Lung (tissue), 12 donors: ENCODE data around the gene LRPAP1. TPM values are rescaled to one million over a fixed set of nuclear protein-coding genes. Genes with fewer than 3 reads are reported as not detected.

Source experiments
- ATAC-seq: fragments of 200-7000 bp; cut with Tn5 transposase; one replicate; pipeline ENCODE4 v1.9.1; 2020; ENCODE audit warnings: moderate number of reproducible peaks; ENCODE audit not compliant: insufficient read depth, low FRiP score
- DNase-seq, 3 donors: peaks; one replicate each; pipeline ENCODE4 v3.0.0-alpha.2; 2013 to 2017
- H3K27ac ChIP-seq, 2 donors: one replicate each; pipeline ENCODE4 v1.5.1; 2013; ENCODE audit warnings: mild to moderate bottlenecking in 2 of 2, moderate library complexity in 2 of 2, control low read depth in 1 of 2, inconsistent platforms in 1 of 2, low read depth in 1 of 2, low read length in 1 of 2
- H3K27me3 ChIP-seq, 3 donors: one replicate each; pipeline ENCODE4 v1.5.1; 2013; ENCODE audit warnings: low read length in 2 of 3; ENCODE audit not compliant: control insufficient read depth in 3 of 3, insufficient read depth in 3 of 3
- H3K36me3 ChIP-seq, 4 donors: one replicate each; pipeline ENCODE4 v1.5.1; 2013; ENCODE audit warnings: low read length in 4 of 4, mild to moderate bottlenecking in 1 of 4, moderate library complexity in 1 of 4; ENCODE audit not compliant: control insufficient read depth in 4 of 4, insufficient read depth in 4 of 4
- H3K4me1 ChIP-seq, 5 donors: one replicate each; pipeline ENCODE4 v1.5.1; 2013; ENCODE audit warnings: low read length in 5 of 5, mild to moderate bottlenecking in 2 of 5, moderate library complexity in 1 of 5; ENCODE audit not compliant: control insufficient read depth in 5 of 5, insufficient read depth in 5 of 5
- H3K4me3 ChIP-seq: one replicate; pipeline ENCODE4 v1.5.1; 2013; ENCODE audit warnings: mild to moderate bottlenecking, control low read depth, moderate library complexity
- H3K9ac ChIP-seq, 2 donors: one replicate each; pipeline ENCODE4 v1.5.1; 2013; ENCODE audit warnings: low read length in 2 of 2, control low read depth in 1 of 2; ENCODE audit not compliant: insufficient read depth in 1 of 2
- H3K9me3 ChIP-seq, 4 donors: one replicate each; pipeline ENCODE4 v1.5.1; 2013; ENCODE audit warnings: low read length in 3 of 4, mild to moderate bottlenecking in 1 of 4, moderate library complexity in 1 of 4; ENCODE audit not compliant: control insufficient read depth in 4 of 4, insufficient read depth in 3 of 4
- CTCF ChIP-seq: IDR thresholded peaks from 2 replicates; pipeline ENCODE4 v1.5.1; 2012; ENCODE audit warnings: mild to moderate bottlenecking; ENCODE audit errors: control extremely low read depth, extremely low read depth
- WGBS, 2 donors: extraction: QIAGEN DNeasy Blood & Tissue Kit; methylation state at CpG; one replicate each; pipeline ENCODE4 v1.1.7; 2013; 5-methylcytosine and 5-hydroxymethylcytosine counted together
- polyA plus RNA-seq, 2 donors: library from polyadenylated mRNA; stranded (reverse); fragments of 200-250 nt; gene quantifications; one replicate each; pipeline ENCODE4 v1.2.1, GENCODE V29; 2013
- total RNA-seq, 2 donors: library from RNA; depleted of rRNA in 1 of 2; stranded (reverse); fragments of >200 nt in 1 of 2; gene quantifications; one replicate each; pipeline ENCODE4 v1.2.1, GENCODE V29; 2014 to 2021
- donor health status: control.
- donor health status: control.
- donor health status: Bipolar disorder and iron deficiency.
- donor health status: healthy.
- donor health status: DM: yes; HTN: yes; CAD: no.

LRPAP1 gene
- total and polyA plus RNA-seq, 4 donors, result 46.1 to 289 (median 208) TPM

GRCh38 chr4:3466691-3467600, 65.3 kb downstream of the LRPAP1 start:
- Histone ChIP-seq H3K36me3 (no peaks in the 10 kb centered on the region), H3K9ac (no peak overlapping the region), H3K9me3 (peaks cover 0 to 1% (median 0%) of the 10 kb centered on the region in 4 donors), H3K4me3 (no peak overlapping the region), H3K27me3 (peaks cover 0 to 3% (median 0%) of the 10 kb centered on the region in 3 donors), H3K4me1 (peaks cover 0 to 5% (median 0%) of the 10 kb centered on the region in 5 donors), H3K27ac (peak overlapping the region in 1 of 2 donors; percentile 88)
- TF ChIP-seq CTCF, result no peak
- no peak for DNase-seq
- ATAC-seq, result no peak
- WGBS, 2 donors, result 84 to 89% methylated on average over 38 to 40 of the region's 40 CpGs

GRCh38 chr4:3465698-3466671, 66.2 kb downstream of the LRPAP1 start:
- no peaks in the 10 kb centered on the region for H3K36me3 ChIP-seq
- H3K4me1 ChIP-seq, result peaks cover 0 to 12% (median 0%) of the 10 kb centered on the region in 5 donors
- H3K9ac ChIP-seq, result no peak overlapping the region
- TF ChIP-seq CTCF, result no peak
- DNase-seq (no peak), ATAC-seq (no peak)
- H3K4me3 ChIP-seq, result no peak overlapping the region
- H3K27me3 ChIP-seq, result peaks cover 0 to 3% (median 0%) of the 10 kb centered on the region in 3 donors
- H3K27ac ChIP-seq, result peak overlapping the region in 1 of 2 donors; percentile 88
- WGBS, 2 donors, result 74 to 81% methylated on average over 37 to 41 of the region's 41 CpGs
- peaks cover 0 to 1% (median under 1%) of the 10 kb centered on the region in 4 donors for H3K9me3 ChIP-seq

DNA sequence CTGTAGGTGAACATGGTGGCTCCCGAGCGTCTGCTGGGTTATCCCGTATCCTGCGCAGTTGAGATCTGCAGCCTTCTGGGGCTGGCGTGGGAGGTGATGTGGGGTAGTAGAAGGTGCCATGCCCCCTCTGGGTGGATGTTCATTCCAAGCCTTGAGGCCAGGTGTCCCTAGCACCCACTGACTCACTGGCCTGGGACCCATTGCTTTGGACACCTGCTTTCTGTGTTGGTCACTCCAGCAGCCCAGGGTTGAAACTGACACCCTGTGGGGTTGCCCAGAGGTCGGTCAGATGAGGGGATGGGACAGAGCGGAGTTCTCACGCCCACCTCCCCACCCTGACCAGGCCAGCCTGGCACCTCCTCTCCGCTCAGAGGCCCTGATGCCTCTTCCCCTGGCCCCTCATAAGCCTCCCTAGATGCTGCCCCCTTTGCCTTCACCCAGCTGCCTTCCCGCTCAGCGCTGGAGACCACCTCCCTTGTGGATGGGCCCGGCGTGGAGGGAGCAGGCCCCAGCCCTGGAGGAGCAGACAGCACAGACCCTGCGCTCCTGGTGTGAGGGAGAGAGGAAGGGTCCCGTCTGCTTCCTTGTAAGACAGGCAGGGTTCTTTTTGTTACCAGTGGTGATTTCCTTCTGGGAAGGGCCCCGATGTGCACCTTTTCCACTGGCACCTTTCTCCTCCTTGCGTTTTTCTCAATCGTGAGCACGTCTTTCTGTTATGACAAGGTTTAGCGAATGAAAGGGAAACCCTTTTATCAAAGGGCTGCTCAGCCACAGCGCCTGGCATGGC, 67.1 kb downstream of the LRPAP1 start:
- Histone ChIP-seq H3K4me3 (no peak overlapping the region), H3K27ac (peak overlapping the region in 1 of 2 donors; percentile 88), H3K27me3 (peaks cover 0 to 3% (median 0%) of the 10 kb centered on the region in 3 donors), H3K4me1 (peaks cover 0 to 14% (median 0%) of the 10 kb centered on the region in 5 donors), H3K9me3 (peaks cover 0 to 5% (median under 1%) of the 10 kb centered on the region in 4 donors), H3K36me3 (no peaks in the 10 kb centered on the region), H3K9ac (no peak overlapping the region)
- no peak for ATAC-seq
- TF ChIP-seq CTCF, result no peak
- no peak for DNase-seq
- 94 to 96% methylated on average over 21 of the region's 21 CpGs for WGBS, 2 donors
